Right lobe of liver (tissue), 6 donors: ENCODE data around the gene KAZN. TPM values are rescaled to one million over a fixed set of nuclear protein-coding genes. Genes with fewer than 3 reads are reported as not detected.

Experiments
- ATAC-seq, 4 donors: fragments of 200-7000 bp; cut with Tn5 transposase; one replicate each; pipeline ENCODE4 v1.9.1; 2020; ENCODE audit warnings: mild to moderate bottlenecking in 4 of 4, moderate library complexity in 4 of 4
- DNase-seq, 3 donors: peaks; one replicate each; pipeline ENCODE4 v3.0.0-alpha.2; 2020
- H3K27ac ChIP-seq, 3 donors: fragments of 200-600 bp; one replicate each; pipeline ENCODE4 v1.8.0; 2022
- H3K27me3 ChIP-seq, 2 donors: fragments of 200-600 bp; one replicate each; pipeline ENCODE4 v1.8.0; 2022
- H3K36me3 ChIP-seq, 4 donors: fragments of 200-600 bp; sonication (generic) in 1 of 4; one replicate each; pipeline versions ENCODE4 v1.5.1 to v1.8.0; 2017 to 2022; ENCODE audit warnings: control low read depth in 1 of 4
- H3K4me1 ChIP-seq, 4 donors: fragments of 200-600 bp; sonication (generic) in 1 of 4; one replicate each; pipeline versions ENCODE4 v1.5.1 to v1.8.0; 2017 to 2022; ENCODE audit warnings: control low read depth in 1 of 4
- H3K4me3 ChIP-seq, 3 donors: fragments of 200-600 bp; one replicate each; pipeline ENCODE4 v1.8.0; 2022
- H3K9me3 ChIP-seq, 4 donors: fragments of 200-600 bp; sonication (generic) in 1 of 4; one replicate each; pipeline versions ENCODE4 v1.5.1 to v1.8.0; 2017 to 2022; ENCODE audit warnings: control low read depth in 1 of 4
- CTCF ChIP-seq, 4 donors: fragments of 200-600 bp in 3 of 4; fragments of 450-650 bp in 1 of 4; IDR thresholded peaks; one replicate each; pipeline versions ENCODE4 v1.5.1 to v1.8.0; 2016 to 2022; ENCODE audit warnings: antibody characterized with exemption in 4 of 4, mild to moderate bottlenecking in 2 of 4
- POLR2A ChIP-seq: fragments of 450-650 bp; IDR thresholded peaks from one replicate; pipeline ENCODE4 v1.6.1; 2017; ENCODE audit warnings: antibody characterized with exemption, mild to moderate bottlenecking
- WGBS: methylation state at CpG from one replicate; pipeline ENCODE4 v1.1.6; 2018; ENCODE audit warnings: low coverage, low lambda C conversion rate; ENCODE audit not compliant: insufficient coverage; ENCODE audit errors: missing lambda C conversion rate; 5-methylcytosine and 5-hydroxymethylcytosine counted together
- intact Hi-C, 2 donors: fragments of 100-400 bp; cut with DNase I; formaldehyde crosslinking; loops; one replicate each; pipeline versions ENCODE4 v1.11.2 to v1.14.1; 2022
- total RNA-seq, 6 experiments: library from RNA; depleted of rRNA in 2 of 6; stranded (reverse); fragments of >200 nt in 2 of 6; fragmentation: NEBNext Ultra II Directional in 3 of 6; extraction: Animal tissue kit (Norgen Biotek cat#: 25700) in 3 of 6; gene quantifications; one replicate each; pipeline versions ENCODE4 v1.1.0 to v1.2.4, GENCODE V29; 2016 to 2023
- donor health status: DM: no; HTN: yes; CAD: no.
- donor health status: DM: no; HTN: no; CAD: no.
- donor health status: DM: no; HTN: no; CAD: no.
- donor health status: DM: no; HTN: yes; CAD: no.
- donor health status: DM: no; HTN: yes; CAD: no.

Gene KAZN
- total RNA-seq, 6 experiments from 2014 or later, result 1.5 to 7.2 (median 2.7) TPM

- ATAC-seq (peak in 1 of 4 donors; percentile 22), DNase-seq (no peak)
- TF ChIP-seq POLR2A (no peak), CTCF (IDR thresholded peaks at IDR 0.05) (no peak)
- no peak overlapping the region for H3K27ac ChIP-seq
- no peaks in the 10 kb centered on the region for H3K27me3 ChIP-seq
- no peaks in the 10 kb centered on the region for H3K36me3 ChIP-seq
- intact Hi-C loops, result no loop called here
- no peaks in the 10 kb centered on the region for H3K9me3 ChIP-seq
- 57% methylated on average over 2 of the region's 4 CpGs for WGBS
- H3K4me3 ChIP-seq, result no peak overlapping the region
- no peaks in the 10 kb centered on the region for H3K4me1 ChIP-seq
Observed at GRCh38 chr1:15146142-15146680, 547.7 kb downstream of the KAZN start.

- intact Hi-C loops, result no loop called here
- no peak for TF ChIP-seq POLR2A
- no peak for TF ChIP-seq CTCF (IDR thresholded peaks at IDR 0.05)
- Histone ChIP-seq H3K36me3 (no peaks in the 10 kb centered on the region), H3K4me3 (no peak overlapping the region), H3K27me3 (peaks cover 0 to 1% of the 10 kb centered on the region in 2 donors), H3K9me3 (no peaks in the 10 kb centered on the region), H3K4me1 (no peaks in the 10 kb centered on the region), H3K27ac (no peak overlapping the region)
- DNase-seq (no peak), ATAC-seq (peak in 3 of 4 donors; percentile 23 to 27 (median 26))
- 43% methylated on average over 3 of the region's 4 CpGs for WGBS
Observed at GRCh38 chr1:15146971-15147376, 548.5 kb downstream of the KAZN start.

GRCh38 chr1:15148004-15148403 lies 549.5 kb downstream of the KAZN start:
- DNase-seq, result no peak

GRCh38 chr1:15148475-15148874 lies 550.0 kb downstream of the KAZN start:
- Histone ChIP-seq H3K4me3 (no peak overlapping the region), H3K4me1 (peaks cover 0 to 11% (median 3%) of the 10 kb centered on the region in 4 donors), H3K9me3 (no peaks in the 10 kb centered on the region), H3K27ac (no peak overlapping the region), H3K36me3 (no peaks in the 10 kb centered on the region), H3K27me3 (peaks cover 0 to 15% of the 10 kb centered on the region in 2 donors)
- ATAC-seq (no peak), DNase-seq (no peak)
- WGBS, result 78% methylated on average over 8 of the region's 9 CpGs
- no peak for TF ChIP-seq POLR2A
- TF ChIP-seq CTCF (IDR thresholded peaks at IDR 0.05), result no peak
- intact Hi-C loops, result no loop called here

More at GRCh38 chr1:15148004-15148403, 549.5 kb downstream of the KAZN start:
- H3K36me3 ChIP-seq, result no peaks in the 10 kb centered on the region
- no peak for ATAC-seq
- H3K27me3 ChIP-seq, result peaks cover 0 to 12% of the 10 kb centered on the region in 2 donors
- no peaks in the 10 kb centered on the region for H3K9me3 ChIP-seq
- no peak overlapping the region for H3K27ac ChIP-seq
- TF ChIP-seq CTCF (IDR thresholded peaks at IDR 0.05) (no peak), POLR2A (no peak)
- 50% methylated on average over 3 of the region's 6 CpGs for WGBS
- intact Hi-C loops, result no loop called here
- no peak overlapping the region for H3K4me3 ChIP-seq
- H3K4me1 ChIP-seq, result peaks cover 0 to 6% (median 3%) of the 10 kb centered on the region in 4 donors
